ENCODE measurements around the gene RBM33.
A peak's percentile ranks its signal among the peaks of the same experiment; 100 is the strongest.

Gene RBM33

GRCh38 chr7:155644178-155644970 lies at the start of gene RBM33:
Gene RBM33 (plus strand): TSS chr7:155644661. CDS start chr7:155644877, 216 bp downstream.
- TF ChIP-seq CTCF (IDR thresholded peaks at IDR 0.05; ENCODE audit: low read depth, low read length, missing control alignments) = no peak
- peak; percentile 56 for DNase-seq (ENCODE audit: low read depth)
- peak within 1 kb of the TSS; percentile 92 for H3K4me3 ChIP-seq (ENCODE audit: low read depth, low read length)
- in situ Hi-C loops (cut with HindIII; ENCODE audit: low sequenced_read_pairs) = no loop called here

- H3K4me3 ChIP-seq (ENCODE audit: low read depth, low read length) = no peak overlapping the region
- no peak for TF ChIP-seq CTCF (IDR thresholded peaks at IDR 0.05; ENCODE audit: low read depth, low read length, missing control alignments)
- in situ Hi-C loops (cut with HindIII; ENCODE audit: low sequenced_read_pairs) = no loop called here
These were observed 49.5 kb upstream of the RBM33 start for GRCh38 chr7:155594961-155595366.

GRCh38 chr7:155597753-155598140 lies 46.7 kb upstream of the RBM33 start:
- TF ChIP-seq CTCF (IDR thresholded peaks at IDR 0.05; ENCODE audit: low read depth, low read length, missing control alignments) = no peak
- H3K4me3 ChIP-seq (ENCODE audit: low read depth, low read length) = no peak overlapping the region
- DNase-seq (ENCODE audit: low read depth) = no peak
- in situ Hi-C loops (cut with HindIII; ENCODE audit: low sequenced_read_pairs) = no loop called here

More at GRCh38 chr7:155594961-155595366, 49.5 kb upstream of the RBM33 start:
- DNase-seq (ENCODE audit: low read depth) = no peak

GRCh38 chr7:155598810-155599210 lies 45.7 kb upstream of the RBM33 start:
- H3K4me3 ChIP-seq (ENCODE audit: low read depth, low read length) = no peak overlapping the region
- in situ Hi-C loops (cut with HindIII; ENCODE audit: low sequenced_read_pairs) = no loop called here
- peak; percentile 99 for TF ChIP-seq CTCF (IDR thresholded peaks at IDR 0.05; ENCODE audit: low read depth, low read length, missing control alignments)
- DNase-seq (ENCODE audit: low read depth) = peak; percentile 53

- no peak for TF ChIP-seq CTCF (IDR thresholded peaks at IDR 0.05; ENCODE audit: low read depth, low read length, missing control alignments)
- in situ Hi-C loops (cut with HindIII; ENCODE audit: low sequenced_read_pairs) = no loop called here
- no peak overlapping the region for H3K4me3 ChIP-seq (ENCODE audit: low read depth, low read length)
- DNase-seq (ENCODE audit: low read depth) = no peak
These were observed 42.3 kb upstream of the RBM33 start for GRCh38 chr7:155602156-155602555.

GRCh38 chr7:155602750-155603149 lies 41.7 kb upstream of the RBM33 start:
- H3K4me3 ChIP-seq (ENCODE audit: low read depth, low read length) = no peak overlapping the region
- TF ChIP-seq CTCF (IDR thresholded peaks at IDR 0.05; ENCODE audit: low read depth, low read length, missing control alignments) = no peak
- in situ Hi-C loops (cut with HindIII; ENCODE audit: low sequenced_read_pairs) = no loop called here
- DNase-seq (ENCODE audit: low read depth) = no peak
